Cardiac septum (tissue), 1 donor: ENCODE measurements around the gene CHAC2. TPM values are rescaled to one million over a fixed set of nuclear protein-coding genes. Genes with fewer than 3 reads are reported as not detected.
A peak's percentile ranks its signal among the peaks of the same experiment; 100 is the strongest.
"Not testable (repeated sequence)": the region's sequence is repeated elsewhere in the genome, so short reads cannot be mapped to it uniquely, and the experiment has no call there.

Experiments used
- DNase-seq: peaks from one replicate; pipeline ENCODE4 v3.0.0-alpha.2; 2020; ENCODE audit warnings: low spot score
- intact Hi-C: fragments of 100-400 bp; cut with DNase I; formaldehyde crosslinking; loops from one replicate; pipeline ENCODE4 v1.14.0; 2022
- long read RNA-seq: library from polyadenylated mRNA; unstranded; transcript quantifications from one replicate; pipeline ENCODE4 v2.0.0, GENCODE V29; 2021
- total RNA-seq: library from RNA; stranded (reverse); fragmentation: NEBNext Ultra II Directional; extraction: Animal tissue kit (Norgen Biotek cat#: 25700); gene quantifications from one replicate; pipeline ENCODE4 v1.2.1, GENCODE V29; 2021
- donor health status: DM: no; HTN: no; CAD: no.

The CHAC2 gene
- total RNA-seq = 1.4 TPM
- long read RNA-seq, partial matches to known transcripts = 0 of 10 reads
- long read RNA-seq, other reads (novel, unspliced or antisense) = 7 of 10 reads

DNA sequence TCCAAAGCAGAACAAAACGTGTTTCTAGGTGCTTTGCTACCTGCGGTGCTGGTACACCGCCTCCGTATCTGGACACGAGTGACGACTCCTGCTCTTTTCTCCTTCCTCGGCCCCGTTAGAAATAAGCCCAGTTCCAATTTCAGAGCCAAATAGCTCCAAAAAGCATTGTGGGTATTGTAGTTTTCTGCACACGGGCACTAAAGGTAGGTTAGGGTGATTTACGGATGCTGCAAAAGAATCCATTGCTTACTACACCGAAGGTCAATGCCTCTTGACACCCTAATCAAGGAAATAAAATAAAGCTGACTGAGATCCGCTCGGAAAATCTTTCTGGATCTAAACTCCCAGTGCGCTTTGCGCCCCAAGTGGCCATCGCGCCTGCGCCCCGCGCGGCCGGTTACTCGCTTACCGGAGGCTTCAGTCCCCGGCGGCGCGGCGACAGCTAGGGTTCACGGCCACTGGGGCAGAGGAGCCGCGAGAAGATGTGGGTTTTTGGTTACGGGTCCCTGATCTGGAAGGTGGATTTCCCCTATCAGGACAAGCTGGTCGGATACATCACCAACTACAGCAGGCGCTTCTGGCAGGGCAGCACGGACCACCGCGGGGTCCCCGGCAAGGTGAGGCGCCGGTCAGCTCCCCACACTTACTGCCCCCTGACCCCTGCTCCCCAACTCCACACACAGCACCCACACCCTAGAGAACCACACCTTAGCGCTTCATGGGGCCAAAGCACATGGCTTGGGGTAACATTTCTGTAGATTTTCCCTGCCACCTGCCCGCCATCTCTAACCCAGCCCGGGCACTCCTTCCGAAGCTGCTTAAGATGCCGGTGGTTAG is at the start of gene CHAC2:
Gene CHAC2 (plus strand): TSS at position 400 of the 837 bp plus-strand sequence. CDS start 83 bp downstream, at position 483.
- intact Hi-C loops = loop anchor here (2.0 kb wide), 1 partner anchor 19 kb away; the partner anchor contains the start of genes ASB3 and ERLEC1

DNA sequence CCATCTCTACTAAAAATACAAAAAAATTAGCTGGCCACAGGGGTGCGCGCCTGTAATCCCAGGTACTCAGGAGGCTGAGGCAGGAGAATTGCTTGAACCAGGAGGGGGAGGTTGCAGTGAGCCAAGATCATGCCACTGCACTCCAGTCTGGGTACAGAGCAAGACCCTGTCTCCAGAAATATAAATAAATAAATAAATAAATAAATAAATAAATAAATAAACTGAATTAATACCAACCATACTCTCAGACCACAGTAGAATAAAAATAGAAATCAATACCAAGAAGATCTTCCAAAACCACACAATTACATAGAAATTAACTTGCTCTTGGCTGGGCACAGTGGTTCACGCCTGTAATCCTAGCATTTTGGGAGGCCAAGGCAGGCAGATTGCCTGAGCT is 46.7 kb upstream of the CHAC2 start:
- intact Hi-C loops, DNase-seq: not testable (repeated sequence)

More for the DNA sequence above, at the start of gene CHAC2:
- peak; percentile 91 for DNase-seq

DNA sequence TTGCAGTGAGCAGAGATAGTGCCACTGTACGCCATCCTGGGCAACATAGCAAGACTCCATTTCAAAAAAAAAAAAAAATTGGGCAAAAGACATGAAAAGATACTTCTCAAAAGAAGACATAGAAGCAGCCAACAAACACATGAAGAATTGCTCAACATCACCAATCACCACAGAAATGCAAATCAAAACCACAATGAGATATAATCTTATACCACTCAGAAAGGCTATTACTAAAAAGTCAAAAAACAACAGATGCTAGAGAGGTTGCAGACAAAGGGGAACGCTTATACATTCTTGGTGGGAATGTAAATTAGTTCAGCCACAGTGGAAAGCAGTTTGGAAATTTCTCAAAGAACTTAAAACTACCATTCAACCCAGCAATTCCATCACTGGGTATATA is 43.1 kb upstream of the CHAC2 start:
- intact Hi-C loops = no loop called here
- DNase-seq = no peak

DNA sequence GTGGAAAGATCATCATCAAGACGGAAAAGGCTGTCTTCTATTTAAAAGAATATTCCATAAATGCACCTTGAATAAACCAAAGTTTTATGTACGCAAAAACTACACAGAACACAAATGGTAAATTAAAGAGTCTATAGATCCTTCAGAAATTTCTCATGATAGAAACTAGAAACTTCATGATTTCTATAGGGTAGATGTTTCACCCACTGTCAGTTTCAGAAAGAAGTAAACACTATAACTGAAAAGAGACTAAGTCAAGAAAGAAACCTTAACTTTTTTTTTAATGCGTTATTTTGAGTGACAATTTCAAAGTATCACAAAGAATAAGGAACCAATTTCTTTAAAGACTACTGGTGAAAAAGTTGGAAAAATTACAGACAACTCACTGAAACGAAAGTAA is 41.9 kb upstream of the CHAC2 start:
- DNase-seq = no peak
- intact Hi-C loops = no loop called here

DNA sequence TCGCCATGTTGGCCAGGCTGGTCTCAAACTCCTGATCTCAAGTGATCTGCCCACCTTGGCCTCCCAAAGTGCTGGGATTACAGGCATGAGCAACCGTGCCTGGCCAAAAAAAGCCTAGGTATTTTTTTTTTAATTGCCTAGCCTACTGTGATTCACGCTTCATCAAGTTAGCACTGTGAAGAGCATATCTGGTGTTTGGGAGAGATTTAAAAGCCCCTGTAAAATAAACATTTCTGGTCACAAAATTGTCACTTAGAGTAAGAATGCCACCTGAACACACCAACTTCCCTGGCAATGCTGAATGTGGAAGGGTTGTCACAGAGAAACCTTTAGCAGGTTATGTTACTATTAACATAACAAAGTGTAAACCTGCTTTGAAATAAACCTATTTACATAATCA is 39.7 kb upstream of the CHAC2 start:
- intact Hi-C loops = no loop called here
- DNase-seq = no peak

- intact Hi-C loops = no loop called here
- DNase-seq = no peak
Measured at GRCh38 chr2:53729143-53729762, 38.4 kb upstream of the CHAC2 start.

DNA sequence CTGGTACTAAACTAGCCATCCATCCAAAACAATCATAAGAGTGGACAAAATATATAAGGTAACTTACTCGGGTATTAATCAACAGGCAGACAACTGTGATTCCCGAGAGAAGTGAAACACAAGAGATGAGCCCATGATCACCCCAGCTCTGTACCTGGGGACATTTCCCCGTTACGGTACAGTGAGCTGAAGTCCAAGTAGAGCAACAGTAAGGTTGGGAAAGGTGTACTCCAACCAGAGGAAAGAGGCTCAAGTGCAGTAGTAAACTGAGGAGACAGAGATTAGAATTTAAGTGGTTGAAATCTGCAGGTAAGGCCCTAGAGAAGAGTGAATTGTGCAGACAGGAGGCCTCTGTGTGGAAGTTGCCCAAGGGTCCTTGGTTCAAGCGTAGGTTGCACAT is 30.5 kb upstream of the CHAC2 start:
- DNase-seq = no peak
- intact Hi-C loops = no loop called here

DNA sequence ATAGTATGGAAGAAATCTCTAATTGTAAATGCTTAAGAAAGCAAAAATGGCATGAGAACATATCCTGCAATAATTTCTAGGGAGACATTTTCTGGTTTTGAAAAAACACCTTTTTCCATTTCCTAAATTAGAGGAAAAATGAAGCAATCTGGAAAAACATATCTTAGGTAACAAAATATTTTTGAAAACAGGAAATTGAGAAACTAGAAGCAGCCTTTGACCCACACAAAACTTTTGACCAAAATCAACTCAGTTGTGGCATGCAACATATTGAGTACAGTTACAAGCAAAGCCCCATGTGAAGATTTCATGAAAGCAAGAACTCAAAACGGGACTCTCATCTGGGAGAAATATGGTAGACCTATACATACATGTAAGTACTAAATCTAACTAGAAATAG is 28.6 kb upstream of the CHAC2 start:
- DNase-seq = no peak
- intact Hi-C loops = no loop called here

GRCh38 chr2:53740170-53740569 is 27.4 kb upstream of the CHAC2 start:
- DNase-seq = no peak

DNA sequence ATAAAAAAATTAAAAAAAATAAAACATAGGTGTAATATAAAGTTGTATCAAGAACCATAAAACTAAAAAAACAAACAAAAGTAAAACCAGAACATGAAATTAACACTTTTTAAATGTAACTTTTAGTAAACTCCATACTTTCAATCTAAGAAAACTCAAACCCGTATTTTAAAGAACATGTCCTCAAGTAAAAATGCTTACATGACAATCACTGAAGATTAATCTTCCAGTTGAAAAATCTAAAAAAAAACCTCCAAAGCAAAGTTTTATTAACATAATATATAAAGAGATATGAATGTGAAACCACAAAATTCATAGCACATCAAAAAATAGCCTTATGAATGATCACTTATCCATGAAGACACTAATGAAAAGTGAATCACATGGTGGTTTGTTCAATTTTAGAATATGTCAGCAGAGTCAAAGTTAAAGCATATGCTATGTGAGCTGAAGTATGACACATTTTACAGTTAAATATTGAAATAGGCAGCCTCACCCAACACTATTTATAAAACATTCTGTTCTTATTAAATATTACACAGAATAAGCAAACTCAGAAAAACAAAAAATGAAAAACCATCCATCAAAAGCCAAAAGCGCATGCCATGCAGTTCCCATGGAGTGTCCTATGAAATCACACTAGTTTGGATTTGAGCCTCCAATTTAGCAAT is 23.1 kb upstream of the CHAC2 start:
- no peak for DNase-seq
- intact Hi-C loops = no loop called here

More at GRCh38 chr2:53740170-53740569, 27.4 kb upstream of the CHAC2 start:
- intact Hi-C loops = no loop called here

GRCh38 chr2:53750041-53750768 is 17.4 kb upstream of the CHAC2 start:
- no peak for DNase-seq
- intact Hi-C loops = no loop called here

- intact Hi-C loops = no loop called here
- DNase-seq = no peak
Measured at GRCh38 chr2:53751728-53752127, 15.9 kb upstream of the CHAC2 start.

DNA sequence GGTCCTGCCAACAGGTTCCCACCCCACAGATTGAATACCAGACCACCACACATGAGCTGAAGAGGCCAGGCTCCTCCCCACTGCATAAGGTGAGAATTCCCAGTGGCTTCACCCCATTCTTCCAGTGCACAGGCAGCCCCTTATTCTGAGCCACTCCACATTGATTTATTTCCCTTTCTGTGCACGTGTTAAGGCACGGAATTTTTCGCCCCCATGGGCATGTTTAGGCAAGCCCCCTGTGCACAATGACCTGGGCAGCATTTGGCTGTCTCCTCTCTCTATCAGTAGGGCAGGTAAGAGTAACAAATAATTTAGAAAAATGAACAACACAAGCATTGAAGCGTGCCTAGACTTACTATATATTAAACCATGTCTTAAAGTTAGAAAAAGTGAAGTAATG is 15.2 kb upstream of the CHAC2 start:
- intact Hi-C loops = no loop called here
- DNase-seq = no peak

DNA sequence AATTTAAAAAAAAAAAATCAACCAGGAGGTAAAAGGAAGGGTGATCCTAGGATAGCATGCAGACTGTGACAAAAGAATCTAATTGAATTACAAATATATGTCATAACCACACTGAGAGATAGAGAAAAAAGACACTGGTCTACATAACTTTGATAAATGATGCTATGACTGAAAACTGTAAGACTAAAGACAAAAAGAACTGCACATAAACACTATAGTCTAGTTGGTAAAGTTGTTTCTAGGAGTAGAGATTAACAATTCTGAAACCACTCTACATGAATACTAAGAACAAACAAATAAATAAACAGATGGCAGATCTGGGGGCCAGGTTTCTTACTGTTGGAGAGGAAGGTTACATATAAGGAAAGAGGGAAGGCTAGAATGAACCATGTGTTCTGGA is 14.6 kb upstream of the CHAC2 start:
- no peak for DNase-seq
- intact Hi-C loops = no loop called here

DNA sequence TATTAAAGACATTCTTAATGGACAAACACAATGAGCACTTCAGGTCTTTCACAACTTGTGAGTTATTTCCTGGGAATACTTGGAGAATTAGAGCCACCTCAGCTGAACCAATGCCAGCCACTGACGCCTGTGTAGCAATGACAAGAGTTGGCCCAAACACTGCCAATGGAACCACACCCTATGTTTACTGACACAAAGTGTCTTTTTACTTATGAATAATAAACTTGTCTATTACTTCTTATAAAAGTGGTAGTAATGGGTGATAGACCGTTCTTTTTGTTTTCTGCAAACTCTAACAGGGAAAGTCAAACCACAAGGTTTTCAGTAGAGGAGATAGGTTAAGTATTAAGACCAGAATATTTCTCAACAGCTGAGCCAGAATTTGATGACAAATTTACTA is 12.5 kb upstream of the CHAC2 start:
- intact Hi-C loops = no loop called here
- no peak for DNase-seq

- DNase-seq = no peak
- intact Hi-C loops = no loop called here
Measured at GRCh38 chr2:53756644-53757043, 11.0 kb upstream of the CHAC2 start.

- intact Hi-C loops, DNase-seq: not testable (repeated sequence)
Measured at GRCh38 chr2:53757206-53757605, 10.4 kb upstream of the CHAC2 start.

- intact Hi-C loops = loop anchor here (2.0 kb wide), 1 partner anchor 21 kb away; the partner anchor contains the start of genes ASB3 and ERLEC1
- DNase-seq = no peak
Measured at GRCh38 chr2:53765767-53766166, 1.8 kb upstream of the CHAC2 start.

DNA sequence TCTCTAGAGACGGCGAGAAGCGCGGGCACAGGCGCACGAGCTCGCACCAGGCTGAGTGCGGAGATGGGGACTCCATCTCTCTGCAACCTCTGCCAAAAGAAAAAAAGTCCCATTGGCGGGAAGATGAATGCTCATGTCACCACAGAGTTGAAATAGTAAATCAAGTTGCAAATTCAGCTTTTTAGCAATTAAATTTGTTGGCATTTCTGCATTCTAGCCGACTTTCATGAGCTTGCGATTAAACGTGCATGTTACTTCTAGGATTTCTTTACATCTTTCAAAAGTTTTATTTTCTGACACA is 588 bp downstream of the CHAC2 start:
- intact Hi-C loops = no loop called here
- no peak for DNase-seq
